HepG2 (cell line): ENCODE data around the gene VSIG8. TPM values are rescaled to one million over a fixed set of nuclear protein-coding genes. Genes with fewer than 3 reads are reported as not detected.
"Not testable (repeated sequence)": the region's sequence is repeated elsewhere in the genome, so short reads cannot be mapped to it uniquely, and the experiment has no call there.

ENCODE experiments used
- ATAC-seq: fragments of 200-7000 bp; cut with Tn5 transposase; 3 replicates; pipeline ENCODE4 v1.9.1; 2020; ENCODE audit warnings: mild to moderate bottlenecking, moderate library complexity
- BruUV-seq: library from RNA; stranded (reverse); fragments of 400-500 nt; replicated peaks from 2 replicates; lab custom pipeline; 2021; lab: Mats Ljungman, UMichigan
- CTCF ChIA-PET: fragments of 300-600 bp; formaldehyde crosslinking; extraction: SDS; loops from one replicate; lab custom pipeline; 2021; ENCODE audit warnings: low total read pairs, inconsistent platforms, low intra/inter-chr PET ratio; lab: Yijun Ruan, JAX
- POLR2A ChIA-PET: fragments of 350-600 bp; sonication (Branson Sonifier 250); formaldehyde crosslinking; loops from one replicate; lab custom pipeline; 2020; ENCODE audit warnings: antibody characterized with exemption, inconsistent platforms; lab: Yijun Ruan, JAX
- DNase-seq: peaks from one replicate; pipeline ENCODE4 v3.0.0-alpha.2; 2015; ENCODE audit warnings: low spot score
- FAIRE-seq: peaks from 3 replicates; lab custom pipeline; 2011; peaks lifted over from hg19 to GRCh38; lab: Jason Lieb, UNC
- H2AFZ ChIP-seq: one replicate; pipeline ENCODE4 v1.6.1; 2011; ENCODE audit warnings: low read length, inconsistent platforms
- H3K27ac ChIP-seq: fragments of 300-600 bp; 3 replicates; pipeline ENCODE4 v1.8.0; 2011; ENCODE audit warnings: mixed run types, mild to moderate bottlenecking, mixed read lengths, low read length, inconsistent platforms; ENCODE audit not compliant: insufficient read depth; ENCODE audit errors: extremely low read length
- H3K27me3 ChIP-seq, 2 experiments: fragments of 200-600 bp in 1 of 2; 2 replicates in 1 of 2; 3 replicates in 1 of 2; pipeline versions ENCODE4 v1.6.0 to v1.8.0; 2011; ENCODE audit warnings: low read length in 2 of 2, mild to moderate bottlenecking in 2 of 2, moderate library complexity in 2 of 2, inconsistent platforms in 1 of 2; ENCODE audit not compliant: insufficient read depth in 2 of 2, control insufficient read depth in 1 of 2
- H3K36me3 ChIP-seq, 2 experiments: fragments of 200-600 bp in 1 of 2; replicated peaks in 1 of 2; 2 replicates in 1 of 2; 3 replicates in 1 of 2; pipeline versions ENCODE4 v1.5.1 to v1.8.0; 2011; ENCODE audit warnings: low read length in 2 of 2, inconsistent platforms in 1 of 2; ENCODE audit not compliant: insufficient read depth in 2 of 2, control insufficient read depth in 1 of 2
- H3K4me1 ChIP-seq: 2 replicates; pipeline ENCODE4 v1.5.1; 2012; ENCODE audit warnings: low read length, inconsistent platforms; ENCODE audit not compliant: insufficient read depth
- H3K4me2 ChIP-seq: 2 replicates; pipeline ENCODE4 v1.6.0; 2011; ENCODE audit warnings: low read depth, low read length, inconsistent platforms
- H3K4me3 ChIP-seq, 3 experiments: fragments of 200-600 bp in 1 of 3; sonication (generic), shearing (Covaris generic) in 1 of 3; replicated peaks in 1 of 3; 2 replicates each; pipeline ENCODE4 v1.5.1; 2011 to 2016; ENCODE audit warnings: low read length in 3 of 3, inconsistent platforms in 2 of 3, low read depth in 2 of 3, mild to moderate bottlenecking in 2 of 3, control low read depth in 1 of 3, mixed read lengths in 1 of 3; ENCODE audit not compliant: insufficient read depth in 1 of 3
- H3K79me2 ChIP-seq: one replicate; pipeline ENCODE4 v1.6.1; 2011; ENCODE audit warnings: low read length, inconsistent platforms; ENCODE audit not compliant: insufficient read depth
- H3K9ac ChIP-seq: 2 replicates; pipeline ENCODE4 v1.6.0; 2011; ENCODE audit warnings: mild to moderate bottlenecking, low read depth, low read length, inconsistent platforms; ENCODE audit not compliant: insufficient read depth
- H3K9me3 ChIP-seq: 2 replicates; pipeline ENCODE4 v1.5.1; 2012; ENCODE audit warnings: mild to moderate bottlenecking, low read length
- H4K20me1 ChIP-seq: 2 replicates; pipeline ENCODE4 v1.6.0; 2011; ENCODE audit warnings: inconsistent platforms, mild to moderate bottlenecking, low read length, moderate library complexity; ENCODE audit not compliant: insufficient read depth
- TRIM22 ChIP-seq: fragments of 450-650 bp; IDR thresholded peaks from 2 replicates; pipeline ENCODE4 v1.6.1; 2017
- ZNF18 ChIP-seq: sonication (generic); formaldehyde crosslinking; IDR thresholded peaks from 2 replicates; pipeline ENCODE4 v1.8.0; 2022; ENCODE audit warnings: mild to moderate bottlenecking, missing genetic modification reagents; ENCODE audit not compliant: insufficient replicate concordance
- WGBS: methylation state at CpG from one replicate; pipeline ENCODE4 v1.1.6; 2017; ENCODE audit warnings: low lambda C conversion rate; 5-methylcytosine and 5-hydroxymethylcytosine counted together
- in situ Hi-C: cut with HindIII; loops from 2 replicates; pipeline ENCODE4 v1.10.0; 2017; ENCODE audit warnings: low pct_unique_long_range_greater_than_20kb; ENCODE audit not compliant: extremely low pct_ligation_motif_present
- intact Hi-C: fragments of 100-400 bp; cut with micrococcal nuclease; formaldehyde crosslinking; loops from one replicate; pipeline ENCODE4 v1.10.0; 2022; ENCODE audit not compliant: unreplicated experiment
- polyA plus RNA-seq, 8 experiments: library from polyadenylated mRNA; depleted of rRNA in 3 of 8; stranded (reverse) in 7 of 8; unstranded in 1 of 8; fragments of >200 nt; fragmentation: Illumina TruSeq in 4 of 8; extraction: Trizol in 4 of 8; gene quantifications; 2 replicates each; pipeline versions ENCODE4 v1.2.1 to v1.2.3, GENCODE V29; 2011 to 2016; ENCODE audit warnings: low read depth in 4 of 8, missing spikeins in 1 of 8, mixed read lengths in 1 of 8; ENCODE audit not compliant: insufficient read depth in 1 of 8
- total RNA-seq, 5 experiments: library from RNA; depleted of rRNA; stranded (reverse); fragments of >200 nt; fragmentation: Illumina TruSeq; extraction: Trizol; gene quantifications; 2 replicates each; pipeline ENCODE4 v1.2.3, GENCODE V29; 2016; ENCODE audit warnings: low read depth in 1 of 5

Gene VSIG8
- total and polyA plus RNA-seq, 2 of the 13 experiments (the other 11 are each of a cell fraction or from before 2014, with no cell fraction given): not detected

- TF ChIP-seq ZNF18 (CRISPR knock-in tag) (no peak), TRIM22 (no peak)
- TF ChIP-seq, all 625 proteins: peak for 0
These were observed 37.7 kb upstream of the VSIG8 start, which contains the start of gene CFAP45 (continued) for GRCh38 chr1:159900086-159900680.

GRCh38 chr1:159899634-159900033 lies 37.2 kb upstream of the VSIG8 start:
- ATAC-seq, H3K27ac ChIP-seq, BruUV-seq, H3K9me3 ChIP-seq, POLR2A ChIA-PET, H3K27me3 ChIP-seq, H4K20me1 ChIP-seq, CTCF ChIA-PET, intact Hi-C loops, H3K36me3 ChIP-seq, FAIRE-seq, DNase-seq, H3K4me1 ChIP-seq, H3K4me2 ChIP-seq, H2AFZ ChIP-seq, H3K4me3 ChIP-seq, in situ Hi-C loops, H3K9ac ChIP-seq, H3K79me2 ChIP-seq: not testable (repeated sequence)
- WGBS: 89% methylated on average over 14 of the region's 15 CpGs
